ENCODE measurements around the gene AP2A1.
"Not testable (repeated sequence)": the region's sequence is repeated elsewhere in the genome, so short reads cannot be mapped to it uniquely, and the experiment has no call there.

Gene AP2A1

DNA sequence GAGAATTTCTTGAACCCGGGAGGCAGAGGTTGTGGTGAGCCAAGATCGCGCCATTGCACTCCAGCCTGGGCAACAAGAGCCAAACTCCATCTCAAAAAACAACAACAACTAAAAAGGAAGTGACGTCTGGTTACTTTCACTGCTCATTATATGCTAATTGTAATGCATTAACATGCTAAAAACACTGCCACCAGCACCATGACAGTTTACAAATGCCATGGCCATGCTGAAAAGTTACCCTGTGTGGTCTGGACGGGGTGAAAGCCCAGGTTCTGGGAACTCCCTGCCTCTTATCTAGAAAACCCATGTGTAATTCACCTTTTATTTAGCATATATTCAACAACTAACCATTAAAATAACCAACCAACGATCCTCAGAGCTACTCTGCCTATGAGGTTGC is 47.8 kb upstream of the AP2A1 start:
- no peak for ATAC-seq
- TF ChIP-seq PPARA (CRISPR knock-in tag; IDR thresholded peaks at IDR 0.05; ENCODE audit: borderline replicate concordance) (no peak), TSHZ2 (CRISPR knock-in tag; IDR thresholded peaks at IDR 0.05) (no peak), TCF4 (CRISPR knock-in tag; IDR thresholded peaks at IDR 0.05; ENCODE audit: borderline replicate concordance) (no peak), OSR1 (CRISPR knock-in tag; IDR thresholded peaks at IDR 0.05) (no peak)

- ATAC-seq: not testable (repeated sequence)
Observed at GRCh38 chr19:49719420-49719819, 47.4 kb upstream of the AP2A1 start.

DNA sequence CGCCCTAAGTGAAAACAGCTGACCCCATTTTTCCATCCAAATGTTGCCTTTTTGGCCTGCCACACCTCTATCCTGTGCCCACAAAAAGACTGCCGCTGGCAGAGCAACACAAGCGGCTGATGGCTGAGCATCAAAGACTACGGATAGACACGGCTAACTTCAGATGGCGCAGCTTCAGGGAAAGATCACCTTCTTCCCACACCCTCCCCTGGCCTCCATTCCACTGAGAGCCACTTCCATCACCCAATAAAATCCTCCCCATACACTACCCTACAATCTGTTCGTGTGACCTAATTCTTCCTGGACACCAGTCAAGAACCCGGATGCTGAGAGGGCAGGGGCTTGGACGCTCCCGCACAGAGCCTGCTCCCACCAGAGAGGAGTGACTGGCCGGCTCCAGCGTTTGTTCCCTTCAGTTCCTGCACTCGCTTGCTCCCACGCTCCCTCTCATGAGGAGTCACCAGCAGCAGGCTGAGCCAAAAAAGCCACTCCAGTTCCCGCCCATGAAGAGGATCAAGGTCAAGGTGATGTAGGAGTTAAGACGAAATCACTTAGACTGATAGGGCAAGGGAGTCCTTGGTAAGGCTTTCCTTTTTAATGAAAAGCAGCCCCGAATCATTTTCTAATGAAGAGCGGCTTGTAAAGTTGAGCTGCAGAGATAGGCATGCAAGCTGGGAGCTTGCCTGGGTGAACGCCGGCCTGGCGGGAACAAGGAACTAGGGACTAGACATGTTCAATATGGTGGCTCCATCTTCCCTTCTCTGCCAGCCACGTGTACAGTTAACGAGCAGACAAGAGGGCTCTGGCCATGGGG is 39.4 kb upstream of the AP2A1 start:
- TF ChIP-seq TSHZ2 (CRISPR knock-in tag; IDR thresholded peaks at IDR 0.05) (no peak), ZNF8 (CRISPR knock-in tag; IDR thresholded peaks at IDR 0.05) (no peak), BACH2 (CRISPR knock-in tag; IDR thresholded peaks at IDR 0.05; ENCODE audit: borderline replicate concordance) (no peak), ESRRG (CRISPR knock-in tag; IDR thresholded peaks at IDR 0.05) (no peak), TOX (CRISPR knock-in tag; IDR thresholded peaks at IDR 0.05; ENCODE audit: borderline replicate concordance) (no peak), TCF4 (CRISPR knock-in tag; IDR thresholded peaks at IDR 0.05; ENCODE audit: borderline replicate concordance) (no peak), ZFP3 (CRISPR knock-in tag; IDR thresholded peaks at IDR 0.05) (no peak), ZC3H10 (CRISPR knock-in tag; IDR thresholded peaks at IDR 0.05) (no peak), ARNTL (CRISPR knock-in tag; IDR thresholded peaks at IDR 0.05; ENCODE audit: borderline replicate concordance, low read depth) (no peak), GLIS3 (CRISPR knock-in tag; IDR thresholded peaks at IDR 0.05) (no peak), ZNF565 (CRISPR knock-in tag; conservative IDR thresholded peaks at IDR 0.05; ENCODE audit: low read depth) (no peak), PPARA (CRISPR knock-in tag; IDR thresholded peaks at IDR 0.05; ENCODE audit: borderline replicate concordance) (no peak), ZFP30 (CRISPR knock-in tag; IDR thresholded peaks at IDR 0.05) (no peak), ZNF70 (CRISPR knock-in tag; IDR thresholded peaks at IDR 0.05) (no peak), RARB (CRISPR knock-in tag; IDR thresholded peaks at IDR 0.05) (no peak), OSR1 (CRISPR knock-in tag; IDR thresholded peaks at IDR 0.05) (no peak), ISL1 (CRISPR knock-in tag; IDR thresholded peaks at IDR 0.05) (no peak), CREB5 (CRISPR knock-in tag; IDR thresholded peaks at IDR 0.05; ENCODE audit: low read depth) (no peak)
- TF ChIP-seq, protein P1, sequence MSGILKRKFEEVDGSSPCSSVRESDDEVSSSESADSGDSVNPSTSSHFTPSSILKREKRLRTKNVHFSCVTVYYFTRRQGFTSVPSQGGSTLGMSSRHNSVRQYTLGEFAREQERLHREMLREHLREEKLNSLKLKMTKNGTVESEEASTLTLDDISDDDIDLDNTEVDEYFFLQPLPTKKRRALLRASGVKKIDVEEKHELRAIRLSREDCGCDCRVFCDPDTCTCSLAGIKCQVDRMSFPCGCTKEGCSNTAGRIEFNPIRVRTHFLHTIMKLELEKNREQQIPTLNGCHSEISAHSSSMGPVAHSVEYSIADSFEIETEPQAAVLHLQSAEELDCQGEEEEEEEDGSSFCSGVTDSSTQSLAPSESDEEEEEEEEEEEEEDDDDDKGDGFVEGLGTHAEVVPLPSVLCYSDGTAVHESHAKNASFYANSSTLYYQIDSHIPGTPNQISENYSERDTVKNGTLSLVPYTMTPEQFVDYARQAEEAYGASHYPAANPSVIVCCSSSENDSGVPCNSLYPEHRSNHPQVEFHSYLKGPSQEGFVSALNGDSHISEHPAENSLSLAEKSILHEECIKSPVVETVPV (CRISPR knock-in tag; IDR thresholded peaks at IDR 0.05): no peak
- TF ChIP-seq, protein P2, sequence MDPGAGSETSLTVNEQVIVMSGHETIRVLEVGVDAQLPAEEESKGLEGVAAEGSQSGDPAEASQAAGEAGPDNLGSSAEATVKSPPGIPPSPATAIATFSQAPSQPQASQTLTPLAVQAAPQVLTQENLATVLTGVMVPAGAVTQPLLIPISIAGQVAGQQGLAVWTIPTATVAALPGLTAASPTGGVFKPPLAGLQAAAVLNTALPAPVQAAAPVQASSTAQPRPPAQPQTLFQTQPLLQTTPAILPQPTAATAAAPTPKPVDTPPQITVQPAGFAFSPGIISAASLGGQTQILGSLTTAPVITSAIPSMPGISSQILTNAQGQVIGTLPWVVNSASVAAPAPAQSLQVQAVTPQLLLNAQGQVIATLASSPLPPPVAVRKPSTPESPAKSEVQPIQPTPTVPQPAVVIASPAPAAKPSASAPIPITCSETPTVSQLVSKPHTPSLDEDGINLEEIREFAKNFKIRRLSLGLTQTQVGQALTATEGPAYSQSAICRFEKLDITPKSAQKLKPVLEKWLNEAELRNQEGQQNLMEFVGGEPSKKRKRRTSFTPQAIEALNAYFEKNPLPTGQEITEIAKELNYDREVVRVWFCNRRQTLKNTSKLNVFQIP (CRISPR knock-in tag; IDR thresholded peaks at IDR 0.05; ENCODE audit: borderline replicate concordance, low read depth): no peak
- no peak for ATAC-seq

Measured in SK-N-SH treated with all-trans-retinoic acid at 6 μM for 48 hours (cell line).